GM12878 (cell line): ENCODE measurements around the gene FOXRED2. TPM values are rescaled to one million over a fixed set of nuclear protein-coding genes. Genes with fewer than 3 reads are reported as not detected.

Experiments used
- ATAC-seq: fragments of 200-7000 bp; cut with Tn5 transposase; 3 replicates; pipeline ENCODE4 v1.9.1; 2020; ENCODE audit warnings: mild to moderate bottlenecking, moderate library complexity
- BruUV-seq: library from RNA; stranded (reverse); fragments of 400-500 nt; replicated peaks from 2 replicates; lab custom pipeline; 2021; lab: Mats Ljungman, UMichigan
- CTCF ChIA-PET: fragments of 300-600 bp; sonication (Branson Sonifier 250); formaldehyde crosslinking; extraction: SDS; loops from one replicate; lab custom pipeline; 2021; ENCODE audit warnings: inconsistent platforms; lab: Yijun Ruan, JAX
- POLR2A ChIA-PET: fragments of 350-600 bp; formaldehyde crosslinking; extraction: SDS; loops from one replicate; lab custom pipeline; 2021; ENCODE audit warnings: inconsistent platforms; lab: Charles Lee
- RAD21 ChIA-PET: fragments of 300-600 bp; sonication (Branson Sonifier 250); formaldehyde crosslinking; loops from one replicate; lab custom pipeline; 2023; ENCODE audit warnings: antibody characterized with exemption; ENCODE audit not compliant: unreplicated experiment; lab: Charles Lee
- SMC1A ChIA-PET: fragments of 300-600 bp; sonication (Branson Sonifier 250); formaldehyde crosslinking; loops from one replicate; lab custom pipeline; 2023; ENCODE audit not compliant: unreplicated experiment, uncharacterized antibody; lab: Charles Lee
- DNase-seq: peaks from one replicate; pipeline ENCODE4 v3.0.0-alpha.2; 2011; ENCODE audit warnings: low read depth, low spot score
- FAIRE-seq: peaks from 3 replicates; lab custom pipeline; 2011; peaks lifted over from hg19 to GRCh38; lab: Jason Lieb, UNC
- H2AFZ ChIP-seq: 2 replicates; pipeline ENCODE4 v1.6.0; 2011; ENCODE audit warnings: low read depth, low read length, control low read depth; ENCODE audit not compliant: control insufficient read depth
- H3K27ac ChIP-seq: 2 replicates; pipeline ENCODE4 v1.5.1; 2011; ENCODE audit warnings: control low read depth; ENCODE audit not compliant: control insufficient read depth, insufficient read depth
- H3K27me3 ChIP-seq, 2 experiments: replicated peaks in 1 of 2; 2 replicates each; pipeline versions ENCODE4 v1.6.0 to v1.6.1; 2011; ENCODE audit warnings: low read length in 1 of 2; ENCODE audit not compliant: control insufficient read depth in 2 of 2, insufficient read depth in 2 of 2
- H3K36me3 ChIP-seq, 2 experiments: 2 replicates each; pipeline ENCODE4 v1.5.1; 2011; ENCODE audit warnings: low read length in 1 of 2; ENCODE audit not compliant: control insufficient read depth in 2 of 2, insufficient read depth in 2 of 2
- H3K4me1 ChIP-seq: 2 replicates; pipeline ENCODE4 v1.6.1; 2011; ENCODE audit warnings: mild to moderate bottlenecking, low read length, moderate library complexity, mixed read lengths; ENCODE audit not compliant: control insufficient read depth, insufficient read depth
- H3K4me2 ChIP-seq: 2 replicates; pipeline ENCODE4 v1.6.0; 2011; ENCODE audit warnings: control low read depth; ENCODE audit not compliant: control insufficient read depth, insufficient read depth
- H3K4me3 ChIP-seq: fragments of 200-600 bp; sonication (generic); 2 replicates; pipeline ENCODE4 v1.5.1; 2016
- H3K79me2 ChIP-seq: 2 replicates; pipeline ENCODE4 v1.6.0; 2011; ENCODE audit warnings: low read length; ENCODE audit not compliant: control insufficient read depth, insufficient read depth
- H3K9ac ChIP-seq: 2 replicates; pipeline ENCODE4 v1.8.0; 2011; ENCODE audit warnings: low read length, control low read depth, mixed read lengths; ENCODE audit not compliant: control insufficient read depth, insufficient read depth
- H3K9me3 ChIP-seq: replicated peaks from 3 replicates; pipeline ENCODE4 v1.5.1; 2011; ENCODE audit warnings: mild to moderate bottlenecking, low read length; ENCODE audit not compliant: control insufficient read depth, insufficient read depth
- H4K20me1 ChIP-seq: 2 replicates; pipeline ENCODE4 v1.6.0; 2011; ENCODE audit not compliant: control insufficient read depth, insufficient read depth
- ATF3 ChIP-seq: IDR thresholded peaks from 2 replicates; pipeline ENCODE4 v1.6.1; 2011; ENCODE audit warnings: low read depth, mild to moderate bottlenecking, low read length, moderate library complexity, borderline replicate concordance; ENCODE audit errors: extremely low read depth
- BCLAF1 ChIP-seq: fragments of 450-650 bp; IDR thresholded peaks from 2 replicates; pipeline ENCODE4 v1.6.1; 2017; ENCODE audit warnings: antibody characterized with exemption, mild to moderate bottlenecking, moderate library complexity
- E4F1 ChIP-seq: fragments of 450-650 bp; IDR thresholded peaks from 2 replicates; pipeline ENCODE4 v1.6.1; 2018; ENCODE audit warnings: borderline replicate concordance, mild to moderate bottlenecking; ENCODE audit not compliant: partially characterized antibody
- ELK1 ChIP-seq: IDR thresholded peaks from 2 replicates; pipeline ENCODE4 v1.6.1; 2012; ENCODE audit warnings: low read depth, low read length, improper control_type of control experiment
- KLF5 ChIP-seq: fragments of 450-650 bp; IDR thresholded peaks from 2 replicates; pipeline ENCODE4 v1.6.1; 2014; ENCODE audit warnings: mild to moderate bottlenecking; ENCODE audit not compliant: partially characterized antibody
- NFYA ChIP-seq: IDR thresholded peaks from 2 replicates; pipeline ENCODE4 v1.6.1; 2011; ENCODE audit warnings: low read depth, mild to moderate bottlenecking, low read length, improper control_type of control experiment, borderline replicate concordance
- RAD51 ChIP-seq: fragments of 450-650 bp; IDR thresholded peaks from 2 replicates; pipeline ENCODE4 v1.6.1; 2016; ENCODE audit warnings: moderate library complexity, mild to moderate bottlenecking, inconsistent platforms
- RB1 ChIP-seq: fragments of 450-650 bp; formaldehyde crosslinking; IDR thresholded peaks from 2 replicates; pipeline ENCODE4 v1.6.1; 2017; ENCODE audit warnings: mild to moderate bottlenecking, borderline replicate concordance
- SMAD1 ChIP-seq: fragments of 450-650 bp; IDR thresholded peaks from 2 replicates; pipeline ENCODE4 v1.6.1; 2018; ENCODE audit warnings: mild to moderate bottlenecking, low read depth; ENCODE audit not compliant: partially characterized antibody
- SP1 ChIP-seq: IDR thresholded peaks from one replicate; pipeline ENCODE4 v1.6.1; 2011; ENCODE audit warnings: low read depth, low read length
- TBL1XR1 ChIP-seq: IDR thresholded peaks from 2 replicates; pipeline ENCODE4 v1.6.1; 2012; ENCODE audit warnings: low read depth, low read length, improper control_type of control experiment
- WGBS: methylation state at CpG from one replicate; pipeline ENCODE4 v1.1.6; 2016; ENCODE audit warnings: low lambda C conversion rate; ENCODE audit not compliant: insufficient replicate concordance, insufficient coverage; ENCODE audit errors: missing lambda C conversion rate; 5-methylcytosine and 5-hydroxymethylcytosine counted together
- in situ Hi-C: fragments of 300-500 bp; cut with MboI; formaldehyde crosslinking; loops from 9 replicates; pipeline ENCODE4 v1.14.3; 2018; ENCODE audit warnings: mixed read lengths
- intact Hi-C: fragments of 100-400 bp; cut with micrococcal nuclease; formaldehyde crosslinking; loops from one replicate; pipeline ENCODE4 v1.14.2; 2022; ENCODE audit not compliant: unreplicated experiment
- polyA plus RNA-seq, 11 experiments: library from polyadenylated mRNA; depleted of rRNA in 4 of 11; unstranded in 6 of 11; stranded (reverse) in 5 of 11; fragments of >200 nt; fragmentation: Nextera tagmentation in 4 of 11; fragmentation: Illumina TruSeq in 1 of 11; extraction: Ambion mirVana in 4 of 11; extraction: Trizol in 1 of 11; gene quantifications; 1 replicate in 1 of 11; 2 replicates in 10 of 11; pipeline versions ENCODE4 v1.2.1 to v1.2.3, GENCODE V29; 2011 to 2016; ENCODE audit warnings: inconsistent platforms in 2 of 11, missing spikeins in 2 of 11, low read depth in 1 of 11
- total RNA-seq, 4 experiments: library from RNA; depleted of rRNA in 3 of 4; stranded (reverse); fragments of >200 nt in 3 of 4; fragmentation: Illumina TruSeq in 1 of 4; extraction: Trizol in 1 of 4; gene quantifications; 2 replicates each; pipeline versions ENCODE4 v1.2.1 to v1.2.3, GENCODE V29; 2013 to 2021

The FOXRED2 gene
- total and polyA plus RNA-seq, 10 of the 15 experiments (the other 5 are each of a cell fraction or from before 2014, with no cell fraction given) = 1.8 to 28.8 (median 7.6) TPM

- Histone ChIP-seq H3K79me2 (no peaks in the 10 kb centered on the region), H3K9ac (no peak overlapping the region), H4K20me1 (no peaks in the 10 kb centered on the region), H2AFZ (no peak overlapping the region), H3K9me3 (no peaks in the 10 kb centered on the region), H3K4me2 (no peak overlapping the region), H3K36me3 (no peaks in the 10 kb centered on the region), H3K4me3 (no peak overlapping the region), H3K27me3 (no peaks in the 10 kb centered on the region), H3K4me1 (peaks cover 3% of the 10 kb centered on the region; the same call in 1 of the 2 replicates), H3K27ac (no peak overlapping the region)
- in situ Hi-C loops (no loop called here), intact Hi-C loops (no loop called here)
- FAIRE-seq (no peak), ATAC-seq (no peak), DNase-seq (no peak)
- BruUV-seq = no TSS peak
- ChIA-PET RAD21 (interaction anchor here (0.5 kb wide), 1 partner anchor 292 kb away, joined by 3 read pairs; no protein-coding TSS in a partner anchor), CTCF (interaction anchor here (0.8 to 1.5 kb wide), 4 partner anchors 9 to 111 kb away, joined by 3 to 4 read pairs (median 3); no protein-coding TSS in a partner anchor), POLR2A (interaction anchor here (0.5 to 1.3 kb wide), 2 partner anchors 195 to 330 kb away, joined by 3 read pairs; no protein-coding TSS in a partner anchor), SMC1A (no interaction called here)
- TF ChIP-seq E4F1 (no peak), NFYA (no peak), BCLAF1 (no peak), ELK1 (no peak), TBL1XR1 (no peak), ATF3 (no peak), SP1 (no peak), KLF5 (no peak), RAD51 (no peak), SMAD1 (no peak), RB1 (no peak)
- whole genome bisulfite sequencing = 68% methylated on average over 12 of the region's 12 CpGs
Observed at GRCh38 chr22:36442506-36443197, 64.2 kb downstream of the FOXRED2 start.
